GM19395 (cell line): ENCODE data around the gene SPECC1.
"Not testable (repeated sequence)": the region's sequence is repeated elsewhere in the genome, so short reads cannot be mapped to it uniquely, and the experiment has no call there.

Experiments
- ATAC-seq: cut with Tn5 transposase; IDR thresholded peaks from one replicate; pipeline ENCODE4 v1.9.1; 2021; ENCODE audit warnings: mild to moderate bottlenecking, moderate library complexity; ENCODE audit not compliant: unreplicated experiment

The SPECC1 gene

DNA sequence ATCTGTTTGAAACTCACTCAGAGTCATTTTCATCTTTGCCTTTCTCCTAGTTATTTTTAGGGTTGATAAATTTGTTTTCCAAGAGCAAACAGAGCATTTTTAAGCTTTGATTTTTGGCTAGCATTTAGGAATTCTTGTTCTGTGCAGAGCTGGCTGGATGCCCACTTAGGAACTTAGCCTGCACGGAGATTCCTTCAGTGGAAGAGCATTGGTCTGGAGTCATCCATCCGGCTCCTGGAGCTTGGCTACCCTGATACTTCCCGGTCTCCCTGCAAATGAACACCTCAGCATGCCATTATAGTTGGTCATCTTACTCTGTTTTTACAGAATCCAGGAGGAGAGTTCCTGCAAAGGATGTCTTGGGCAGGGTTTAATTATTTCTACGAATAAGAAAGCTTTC lies 57.1 kb downstream of the SPECC1 start:
- ATAC-seq = no peak

GRCh38 chr17:20067711-20068110 lies 58.6 kb downstream of the SPECC1 start:
- no peak for ATAC-seq

DNA sequence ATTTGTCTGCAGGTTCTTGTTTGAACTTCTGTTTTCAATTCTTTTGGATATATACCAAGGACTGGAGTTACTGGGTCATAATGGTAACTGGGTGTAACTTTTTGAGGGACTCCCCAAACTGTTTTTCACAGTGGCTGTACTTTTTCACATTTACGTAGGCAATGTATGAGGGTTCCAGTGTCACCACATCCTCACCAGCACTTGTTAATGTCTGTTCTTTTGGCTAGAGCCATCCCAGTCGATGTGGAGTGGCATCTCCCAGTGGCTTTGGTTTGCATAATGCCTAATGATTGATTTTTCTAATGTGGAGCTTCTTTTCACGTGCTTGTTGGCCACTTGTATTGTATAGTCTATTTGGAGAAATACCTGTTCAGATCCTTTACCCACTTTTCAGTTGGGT lies 59.3 kb downstream of the SPECC1 start:
- no peak for ATAC-seq

- no peak for ATAC-seq
These were observed 62.9 kb downstream of the SPECC1 start for GRCh38 chr17:20071824-20072691.

DNA sequence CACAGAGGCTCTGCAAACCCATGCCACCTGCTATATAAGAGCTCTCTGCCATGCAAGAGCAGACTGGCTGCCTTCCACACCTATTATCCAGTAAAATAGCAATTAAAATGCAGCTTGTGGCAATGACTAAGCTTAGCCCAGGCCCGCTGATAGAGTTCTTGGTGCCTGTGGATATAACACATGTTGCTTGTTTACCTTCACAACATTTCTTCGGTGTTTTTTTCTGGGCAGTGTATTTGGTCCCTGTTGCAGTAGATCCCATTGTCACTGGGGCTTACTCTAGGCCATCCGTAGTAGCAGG lies 63.5 kb downstream of the SPECC1 start:
- ATAC-seq = no peak

DNA sequence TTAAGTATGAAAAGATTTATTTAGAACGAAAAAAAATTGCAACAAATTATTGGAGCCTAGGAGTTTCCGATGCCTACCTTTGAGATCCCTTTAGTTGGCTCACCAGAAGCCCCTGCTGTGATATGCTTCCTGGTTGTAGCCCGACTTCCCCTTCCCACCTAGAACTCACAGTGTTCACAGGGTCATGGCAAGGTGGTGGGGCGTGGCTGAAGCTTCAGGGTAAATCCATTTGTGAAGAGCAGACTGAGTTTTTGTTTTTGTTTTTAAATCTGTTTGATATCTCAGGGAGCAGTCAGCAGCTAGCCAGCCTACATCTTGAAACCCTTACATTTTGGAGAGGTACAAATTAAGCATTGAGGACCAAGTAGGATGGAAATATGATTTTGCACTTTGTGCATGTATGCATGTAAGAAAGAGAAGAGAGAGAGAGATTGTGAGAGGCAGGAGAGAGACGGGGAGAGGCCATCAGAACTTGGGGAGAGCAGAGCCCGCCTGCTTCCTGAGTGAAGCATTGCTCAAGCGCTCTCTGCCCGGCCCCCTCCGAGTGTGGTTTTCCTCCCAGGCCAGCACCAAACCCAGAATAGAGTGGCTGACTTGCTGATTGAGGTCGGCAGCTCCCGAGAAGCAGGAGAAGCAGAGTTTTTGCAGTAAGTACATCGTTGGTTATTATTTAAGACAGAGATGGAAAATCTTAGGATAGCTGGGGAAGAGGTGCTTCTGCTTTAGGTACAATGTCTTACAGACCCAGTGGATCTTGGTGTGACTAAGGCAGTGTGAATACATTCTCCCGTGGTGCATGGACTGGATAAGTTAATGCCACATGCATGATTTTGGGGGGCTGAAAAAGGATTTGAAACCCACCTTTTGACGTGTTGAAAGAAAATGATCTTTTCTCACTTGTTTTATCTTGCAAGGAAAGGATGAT lies 64.2 kb downstream of the SPECC1 start:
- ATAC-seq = no peak

DNA sequence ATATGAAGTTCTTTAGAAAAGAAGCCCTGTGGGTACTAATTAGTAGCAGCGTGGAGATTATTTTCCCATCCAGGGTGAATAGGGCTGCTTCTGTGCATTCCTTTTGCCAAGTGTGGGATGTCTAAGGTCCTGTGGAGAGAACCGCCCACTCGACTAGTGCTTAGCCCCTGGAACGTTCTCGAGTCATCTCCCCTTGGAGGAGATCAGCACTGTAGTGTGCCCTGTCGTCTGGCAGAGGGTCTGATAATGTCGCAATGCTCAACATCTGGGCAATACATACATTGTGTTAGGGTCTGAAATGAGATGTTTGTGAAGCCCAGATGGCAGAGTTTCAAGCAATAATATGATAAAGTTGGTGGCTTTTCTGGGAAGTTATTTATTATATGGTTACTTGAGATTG lies 64.8 kb downstream of the SPECC1 start:
- ATAC-seq = no peak

DNA sequence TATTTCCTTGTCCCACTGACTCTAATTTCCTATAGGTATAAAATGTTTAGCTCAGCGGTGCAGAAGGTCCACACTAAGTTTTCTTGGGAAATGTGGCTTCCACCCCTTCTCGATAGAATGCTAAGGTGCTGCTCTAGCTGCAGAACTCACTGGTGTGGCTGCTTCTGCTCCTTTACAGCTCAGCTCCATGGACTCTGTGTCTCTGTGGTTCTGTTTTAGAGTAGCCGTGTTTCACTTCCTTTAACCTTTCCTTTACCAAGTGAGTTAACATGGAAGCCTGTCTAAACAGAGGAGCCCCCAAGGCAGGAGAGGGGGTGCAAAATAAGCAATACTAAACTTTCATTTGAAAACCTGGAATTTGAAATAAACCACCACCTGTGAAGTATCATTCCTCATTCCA lies 65.3 kb downstream of the SPECC1 start:
- ATAC-seq = no peak

DNA sequence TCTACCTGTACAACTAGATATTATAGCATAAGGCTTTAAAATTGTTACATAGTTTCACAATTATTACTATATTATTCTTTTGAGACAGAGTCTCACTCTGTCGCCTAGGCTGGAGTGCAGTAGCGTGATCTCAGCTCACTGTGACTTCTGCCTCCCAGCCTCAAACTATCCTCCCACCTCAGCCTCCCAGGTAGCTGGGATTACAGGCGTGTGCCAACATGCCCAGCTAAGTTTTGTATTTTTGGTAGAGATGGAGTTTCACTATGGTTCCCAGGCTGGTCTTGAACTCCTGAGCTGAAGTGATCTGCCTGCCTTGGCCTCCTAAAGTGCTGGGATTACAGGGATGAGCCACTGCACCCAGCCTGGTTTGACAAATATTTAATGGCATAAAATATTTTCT lies 67.0 kb downstream of the SPECC1 start:
- ATAC-seq = not testable (repeated sequence)

DNA sequence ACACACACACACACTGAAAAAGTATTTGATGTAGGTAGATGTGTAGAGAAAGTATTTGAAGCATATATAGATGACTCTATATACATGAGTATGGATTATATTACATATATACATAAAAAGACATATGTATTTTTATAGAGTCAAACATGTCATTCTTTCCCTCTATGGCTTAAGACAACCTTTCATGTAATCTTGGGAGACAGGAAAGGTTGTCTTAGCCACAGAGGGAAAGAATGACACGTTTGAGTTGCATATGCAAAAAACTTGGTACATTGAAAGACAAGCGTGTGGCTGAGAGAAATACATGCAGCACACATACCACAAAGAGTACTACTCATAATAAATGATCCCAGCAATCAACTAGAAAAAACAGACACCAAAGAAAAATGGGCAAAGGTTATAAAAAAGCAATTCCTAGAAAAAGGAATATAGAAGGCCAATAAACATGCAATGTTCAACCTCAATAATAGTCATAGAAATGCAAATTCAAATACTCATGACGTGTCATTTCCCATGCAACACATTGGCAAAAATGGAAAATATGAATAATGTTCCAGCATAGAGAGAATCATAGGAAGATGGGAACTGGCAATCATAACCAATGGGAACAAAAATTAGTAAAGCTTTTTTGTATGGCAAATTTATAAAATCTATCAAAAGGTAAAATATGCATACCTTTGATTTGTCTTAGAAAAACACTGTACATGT lies 69.0 kb downstream of the SPECC1 start:
- no peak for ATAC-seq

GRCh38 chr17:20080513-20080912 lies 71.4 kb downstream of the SPECC1 start:
- ATAC-seq = no peak

DNA sequence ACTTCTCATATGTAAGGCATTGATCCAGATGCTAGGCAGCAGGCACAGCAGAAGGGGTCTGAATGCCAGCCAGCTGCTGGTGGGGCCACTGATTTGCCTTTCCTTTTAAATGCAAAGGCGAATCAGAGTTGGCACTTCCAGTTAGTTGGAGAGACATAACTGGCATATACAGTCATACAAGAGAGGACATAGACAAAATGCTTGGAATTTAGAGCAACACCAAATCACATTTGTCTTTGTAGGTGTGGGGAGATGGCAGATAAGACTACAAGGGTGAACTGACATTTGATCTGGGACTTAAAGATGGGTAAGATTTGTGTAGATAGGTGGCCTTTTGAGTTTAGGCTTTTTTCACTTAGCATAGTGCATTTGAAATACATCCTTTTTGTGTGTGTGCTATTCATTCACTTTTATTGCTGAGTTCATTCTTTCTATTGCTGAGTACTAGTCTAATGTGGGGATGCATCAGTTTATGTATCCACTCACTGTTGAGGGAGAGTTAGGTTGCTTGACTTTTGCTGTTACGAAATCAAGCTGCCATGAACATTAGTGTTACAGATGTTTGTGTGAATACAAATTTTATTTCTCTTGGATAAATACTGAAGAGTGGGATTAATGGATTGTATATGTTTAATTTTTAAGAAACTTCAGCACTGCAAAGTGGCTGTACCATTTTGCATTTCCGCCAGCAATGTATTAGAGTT lies 74.1 kb downstream of the SPECC1 start:
- no peak for ATAC-seq

- ATAC-seq = no peak
These were observed 75.6 kb downstream of the SPECC1 start for GRCh38 chr17:20084621-20085282.

GRCh38 chr17:20085283-20085845 lies 76.2 kb downstream of the SPECC1 start:
- no peak for ATAC-seq

DNA sequence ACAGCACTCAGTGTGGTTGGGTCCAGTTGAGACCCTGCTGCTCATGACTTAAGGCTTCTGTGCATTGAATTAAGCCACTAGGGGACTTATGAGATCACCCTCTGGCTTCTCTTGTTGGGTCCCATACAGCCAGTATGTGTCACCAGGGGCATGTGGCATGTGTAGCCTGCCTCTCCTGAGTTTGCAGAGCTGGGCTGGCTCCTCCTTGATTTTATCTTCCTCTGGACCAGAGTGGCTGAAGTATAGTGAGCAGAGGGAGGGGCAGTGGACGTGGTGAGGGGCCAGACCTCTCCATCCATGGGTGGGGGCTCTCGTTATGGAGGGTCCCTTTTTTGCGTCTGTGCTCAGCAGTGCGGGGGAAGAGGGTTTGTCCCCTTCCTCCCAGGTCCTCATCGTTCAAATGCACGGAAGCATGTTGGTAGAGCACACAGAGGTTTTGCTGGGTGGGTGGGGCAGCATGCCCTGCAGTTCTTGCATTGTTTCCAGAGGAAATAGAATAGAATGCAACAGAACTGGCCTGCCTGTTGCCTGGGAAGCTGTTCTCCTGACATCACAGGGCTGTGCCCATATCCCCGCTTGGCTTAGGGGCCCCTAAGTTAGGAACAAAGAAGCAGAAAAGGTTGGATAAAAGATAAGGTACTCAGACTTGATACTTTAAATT lies 77.4 kb downstream of the SPECC1 start:
- ATAC-seq = no peak

DNA sequence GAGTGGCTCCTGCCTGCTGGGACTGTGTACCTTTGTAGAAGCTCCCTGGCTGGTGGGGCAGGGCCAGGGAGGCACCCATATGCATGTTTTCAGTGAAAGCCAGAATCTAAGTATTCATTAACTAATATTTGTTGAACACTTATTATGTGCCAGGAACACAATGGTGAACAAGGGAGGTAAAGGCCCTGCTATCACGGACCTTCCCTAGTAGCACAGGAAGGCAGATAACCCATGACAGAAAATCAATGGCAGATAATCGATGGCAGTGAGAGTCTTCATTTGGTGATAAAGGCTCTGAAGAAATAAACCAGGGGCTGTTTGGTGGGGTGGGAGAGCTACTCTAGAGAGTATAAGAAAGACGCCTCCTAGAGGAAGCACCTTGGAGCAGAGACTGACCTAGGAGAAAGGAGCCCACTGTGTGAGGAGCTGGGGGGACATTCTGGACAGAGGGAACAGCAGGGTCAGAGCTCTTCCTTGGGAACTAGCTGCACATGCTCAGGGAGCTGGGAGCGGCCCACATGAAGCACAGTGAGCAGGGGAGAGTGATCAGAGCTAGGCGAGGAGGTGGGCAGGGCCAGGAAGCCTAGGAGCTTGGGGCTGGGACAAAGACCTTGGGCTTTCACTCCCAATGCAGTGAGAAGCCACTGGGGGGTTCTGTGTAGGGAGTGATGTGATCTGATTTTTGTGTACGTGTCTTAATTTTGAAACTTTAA lies 78.5 kb downstream of the SPECC1 start:
- no peak for ATAC-seq

GRCh38 chr17:20089756-20090547 lies 80.8 kb downstream of the SPECC1 start:
- ATAC-seq = no peak
